GM10847 (cell line): ENCODE results near the gene PTPRF.

Experiments used
- POLR2A ChIP-seq: IDR thresholded peaks from 2 replicates; pipeline ENCODE4 v1.6.1; 2011; ENCODE audit not compliant: insufficient read length; ENCODE audit errors: extremely low read depth

Gene PTPRF

GRCh38 chr1:43530483-43531106 is at the start of gene PTPRF:
PTPRF (plus strand) TSS chr1:43530883; CDS start chr1:43545076, 14,193 bp downstream.
- TF ChIP-seq POLR2A, result no peak

- TF ChIP-seq POLR2A, result no peak
These were observed 49.2 kb upstream of the PTPRF start for GRCh38 chr1:43481491-43481890.

- TF ChIP-seq POLR2A, result no peak
These were observed 48.5 kb upstream of the PTPRF start for GRCh38 chr1:43482215-43482614.

DNA sequence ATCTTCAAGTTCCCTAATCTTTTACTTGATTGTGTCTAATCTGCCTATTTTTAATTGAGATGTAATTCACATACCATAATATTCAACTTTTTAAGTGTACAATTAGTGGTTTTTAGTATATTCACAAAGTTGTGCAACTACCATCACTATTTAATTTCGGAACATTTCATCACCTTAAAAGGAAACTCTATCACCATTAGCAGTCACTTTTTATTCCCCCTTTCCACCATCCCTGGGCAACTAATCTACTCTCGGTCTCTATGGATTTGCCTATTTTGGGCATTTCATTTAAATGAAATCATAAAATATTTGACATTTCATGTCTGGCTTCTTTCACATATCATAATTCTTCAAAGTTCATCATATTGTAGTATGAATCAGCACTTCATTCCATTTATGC is 46.3 kb upstream of the PTPRF start:
- no peak for TF ChIP-seq POLR2A

DNA sequence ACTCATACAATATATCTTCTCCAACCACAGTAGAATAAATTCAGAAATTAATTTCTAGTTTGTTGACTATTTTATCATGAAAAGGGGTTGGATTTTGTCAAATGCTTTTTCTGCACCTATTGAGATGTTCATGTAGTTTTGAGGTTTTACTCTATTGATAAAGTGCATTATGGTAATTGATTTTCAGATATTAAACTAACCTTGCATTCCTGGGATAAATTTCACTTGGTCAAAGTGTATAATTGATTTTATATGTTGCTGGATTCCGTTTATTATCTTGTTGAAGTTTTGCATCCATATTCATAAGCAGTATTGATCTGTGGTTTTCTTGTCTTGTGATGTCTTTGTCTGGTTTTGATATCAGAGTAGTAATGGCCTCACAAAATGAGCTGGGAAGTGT is 42.5 kb upstream of the PTPRF start:
- TF ChIP-seq POLR2A, result no peak

DNA sequence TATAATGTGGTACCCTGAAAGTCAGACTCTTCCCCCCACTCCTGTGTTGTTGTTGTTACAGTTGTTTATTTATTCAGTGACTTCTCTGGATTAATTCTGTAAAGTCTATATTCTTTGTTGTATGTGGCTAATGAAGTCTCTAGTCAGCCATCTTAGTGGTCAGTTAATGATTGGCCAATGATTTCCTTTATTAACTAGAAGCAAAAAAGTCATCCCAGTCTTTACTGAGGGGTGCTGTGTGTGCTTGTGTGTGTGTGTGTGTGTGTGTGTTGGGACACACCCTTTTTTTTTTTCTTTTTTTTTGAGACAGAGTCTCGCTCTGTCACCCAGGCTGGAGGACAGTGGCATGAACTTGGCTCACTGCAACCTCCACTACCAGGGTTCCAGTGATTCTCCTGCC is 39.6 kb upstream of the PTPRF start:
- no peak for TF ChIP-seq POLR2A

DNA sequence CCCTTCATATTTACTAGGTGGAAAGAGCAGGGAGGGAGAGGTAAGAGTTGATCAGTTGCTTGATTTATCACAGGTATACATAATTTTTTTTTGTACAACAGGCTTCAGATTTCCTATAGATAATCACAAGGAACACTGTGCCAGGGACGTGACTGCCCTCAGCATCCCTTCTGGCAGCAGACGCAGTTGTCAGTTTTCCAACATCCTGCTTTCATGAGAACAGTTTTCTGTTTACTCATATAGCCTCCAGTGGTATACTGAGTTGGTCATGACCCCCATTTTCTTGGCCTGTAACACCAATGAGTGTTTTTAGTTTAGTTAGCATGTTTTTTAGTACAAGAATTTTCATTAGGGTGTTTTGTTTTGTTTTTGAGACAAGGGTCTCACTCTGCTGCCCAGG is 37.9 kb upstream of the PTPRF start:
- TF ChIP-seq POLR2A, result no peak

- TF ChIP-seq POLR2A, result no peak
These were observed 36.8 kb upstream of the PTPRF start for GRCh38 chr1:43493661-43494450.

GRCh38 chr1:43495204-43495603 is 35.5 kb upstream of the PTPRF start:
- no peak for TF ChIP-seq POLR2A

DNA sequence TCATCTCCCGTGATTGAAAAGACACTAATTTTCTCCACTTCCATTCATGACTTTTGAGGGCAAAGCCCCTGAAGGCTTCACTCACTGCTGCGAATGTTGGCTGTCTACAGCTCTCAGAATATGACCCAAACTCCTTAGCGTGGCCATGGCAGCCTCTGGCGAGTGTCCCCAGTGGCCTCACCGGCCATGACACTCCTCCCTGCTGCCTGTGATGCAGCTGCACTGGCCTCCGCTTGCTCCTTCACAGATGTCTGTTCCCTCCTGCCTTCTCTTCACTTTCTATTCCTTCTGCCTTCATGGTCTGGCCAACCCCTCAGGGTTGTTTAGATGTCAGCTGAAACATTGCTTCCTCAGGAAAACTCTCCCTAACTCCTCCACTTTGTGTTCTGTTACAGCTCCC is 30.8 kb upstream of the PTPRF start:
- TF ChIP-seq POLR2A, result no peak

DNA sequence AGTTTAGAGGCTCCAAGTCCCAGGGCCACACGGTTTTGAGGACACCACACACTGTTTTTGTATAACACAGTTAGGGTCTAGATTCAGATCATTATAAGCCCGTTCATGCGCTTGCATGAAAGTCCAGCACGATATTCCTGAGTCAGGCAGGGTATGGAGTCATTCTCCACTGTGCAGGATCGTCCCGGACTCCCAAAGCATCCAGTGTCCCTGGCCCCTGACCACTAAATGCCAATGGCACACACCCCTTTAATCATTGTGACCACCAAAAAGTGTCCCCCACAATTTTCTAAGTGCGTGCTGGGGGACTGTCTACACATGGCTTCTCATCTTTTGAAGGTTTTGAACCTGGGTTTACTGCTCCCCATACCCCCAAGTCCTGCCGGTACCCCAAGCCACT is 27.1 kb upstream of the PTPRF start:
- TF ChIP-seq POLR2A, result no peak

DNA sequence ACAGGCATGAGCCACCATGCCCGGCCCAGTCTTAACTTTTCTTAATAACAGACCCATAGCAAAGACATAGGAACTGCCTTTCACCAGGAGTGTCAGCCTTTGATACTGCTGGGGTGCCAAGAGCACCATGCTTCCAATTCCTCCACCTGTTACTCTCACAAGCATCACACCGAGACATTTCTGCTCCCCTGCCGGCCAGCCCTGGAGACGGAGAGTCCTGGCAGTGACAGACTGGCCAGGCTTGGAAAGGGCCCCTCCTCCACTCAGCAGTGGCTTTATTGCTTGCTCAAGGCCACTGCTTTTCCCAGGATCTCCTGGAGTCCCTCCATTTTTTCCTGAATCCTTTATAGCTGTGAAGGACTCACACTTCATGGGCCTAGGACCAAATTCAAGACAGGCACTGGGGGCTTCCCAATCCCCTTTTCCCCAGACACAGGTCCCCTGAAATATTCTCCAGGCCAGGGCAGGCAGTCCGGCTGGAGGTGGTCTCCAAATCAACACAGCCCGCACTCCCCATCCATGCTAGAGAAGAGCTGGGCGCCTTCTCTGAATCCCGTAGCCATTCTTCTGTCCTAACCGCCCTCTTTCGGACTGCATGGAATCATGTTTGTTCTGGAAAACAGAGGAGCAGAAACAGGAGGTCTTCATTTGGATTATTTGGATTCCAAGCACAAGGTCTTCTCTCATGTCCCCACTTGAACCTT is 25.5 kb upstream of the PTPRF start:
- TF ChIP-seq POLR2A, result no peak

DNA sequence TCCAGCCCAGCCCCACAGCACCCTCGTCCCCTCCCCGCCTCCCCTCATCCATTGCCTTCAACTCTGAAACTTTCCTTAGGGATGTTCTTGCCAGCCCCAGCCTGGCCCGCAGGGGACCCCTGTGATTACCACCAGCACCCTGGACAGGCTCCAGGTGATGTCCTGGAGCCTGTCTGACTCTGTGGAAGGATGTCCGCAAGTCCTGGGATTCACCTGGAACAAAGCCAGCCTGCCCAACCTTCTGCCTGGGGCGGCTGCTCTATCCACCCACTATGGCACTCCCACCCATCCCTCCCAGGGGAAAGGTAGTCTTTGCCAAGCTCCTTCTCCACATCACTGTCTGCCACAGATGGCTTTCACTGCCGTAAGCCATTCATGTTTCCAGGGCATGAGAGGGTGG is 24.4 kb upstream of the PTPRF start:
- TF ChIP-seq POLR2A, result no peak

DNA sequence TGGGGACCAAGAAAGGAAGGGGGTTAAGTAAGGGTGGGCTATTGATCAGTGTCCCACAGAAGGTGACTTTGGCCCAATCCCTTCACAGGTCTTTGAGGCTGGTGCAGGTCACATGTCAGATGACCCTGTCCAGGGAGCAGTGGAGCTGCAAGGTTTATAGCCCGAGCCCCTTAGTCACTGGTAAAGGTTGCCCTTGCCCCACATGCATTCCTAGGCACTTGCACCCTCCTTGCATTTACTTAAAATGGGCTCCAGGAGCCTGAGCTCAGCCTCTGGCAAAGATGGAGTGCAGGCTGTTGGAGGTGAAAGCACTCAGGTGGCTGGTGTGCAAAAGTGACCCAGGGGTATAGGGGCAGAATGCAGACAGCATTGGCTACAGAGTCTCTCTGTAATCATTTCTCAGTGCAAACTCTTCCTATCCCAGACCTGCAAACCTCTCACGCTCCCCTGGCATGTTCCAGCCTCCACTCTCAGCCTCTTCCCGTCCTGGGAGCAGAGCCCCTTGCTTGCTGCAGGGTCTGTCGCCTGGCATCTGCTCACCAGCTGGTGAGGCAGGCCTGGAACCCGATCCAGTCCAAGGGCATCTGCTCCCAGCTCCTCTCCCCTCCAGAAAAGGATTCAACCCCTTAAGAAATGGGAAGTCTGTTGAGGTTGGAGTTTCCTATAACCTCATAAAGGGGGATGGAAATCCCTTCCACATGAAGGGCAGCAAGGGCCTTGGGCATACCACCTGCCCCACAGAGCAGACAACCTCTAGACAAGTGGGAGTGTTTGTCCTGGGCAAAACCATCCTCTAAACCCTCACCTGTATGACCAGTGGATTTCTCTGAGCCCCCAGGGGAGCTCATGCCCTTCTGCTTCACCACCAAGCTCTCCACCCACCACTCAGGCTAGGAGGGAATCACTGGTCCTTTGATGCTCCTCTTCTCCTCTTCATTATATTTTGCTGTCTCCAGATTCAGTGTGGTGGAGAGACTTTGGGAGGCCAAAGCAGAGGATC is 23.1 kb upstream of the PTPRF start:
- TF ChIP-seq POLR2A, result no peak
